ENCODE data around the gene ANKRD6.

ANKRD6 gene

DNA sequence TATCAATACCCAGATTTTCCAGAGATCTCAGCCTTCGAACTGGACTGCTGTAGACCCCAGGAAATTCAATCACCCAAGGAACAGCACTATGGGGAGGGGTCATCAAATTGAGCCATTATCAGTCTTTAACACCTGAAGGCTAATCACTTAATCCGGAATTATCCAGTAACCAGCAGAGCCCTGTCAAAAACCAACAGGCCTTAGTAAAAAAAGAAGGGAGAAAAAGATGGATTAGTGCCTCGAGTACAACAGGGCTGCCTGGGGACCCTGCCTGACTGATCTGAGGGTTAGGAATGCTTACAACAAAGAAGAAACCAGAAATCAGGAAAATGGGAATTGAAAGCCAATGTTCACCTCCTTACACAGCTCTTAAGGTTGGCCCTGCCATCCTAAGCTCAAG lies 28.4 kb upstream of the ANKRD6 start:
- Histone ChIP-seq H3K27me3 (ENCODE audit: insufficient read depth, low read length) (no peaks in the 10 kb centered on the region), H3K36me3 (ENCODE audit: insufficient read depth, low read length) (peaks cover 2% of the 10 kb centered on the region), H3K4me1 (ENCODE audit: insufficient read depth, low read length) (peaks cover 35% of the 10 kb centered on the region), H3K4me3 (ENCODE audit: low read length) (no peak overlapping the region), H2AFZ (ENCODE audit: low read depth, low read length) (no peak overlapping the region), H3K9me3 (ENCODE audit: low read length) (peaks cover 2% of the 10 kb centered on the region)

DNA sequence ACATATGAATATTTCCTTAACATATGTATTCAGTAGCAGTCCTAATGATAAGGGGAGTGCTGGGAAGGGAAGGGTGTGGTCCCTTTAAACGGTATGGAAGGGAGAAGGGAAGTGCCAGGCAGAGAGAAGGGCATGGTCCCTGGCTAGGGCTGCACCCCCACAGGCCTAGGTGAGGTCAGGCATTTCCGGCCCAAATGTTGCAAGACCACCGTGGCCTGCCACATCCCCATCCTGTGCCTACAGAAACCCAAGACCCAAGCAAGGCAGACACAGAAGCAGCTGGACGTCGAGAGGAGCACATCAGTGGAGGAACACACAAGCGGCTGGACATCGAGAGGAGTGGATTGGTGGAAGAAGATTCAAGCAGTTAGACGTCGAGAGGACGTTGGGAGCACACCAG lies 26.8 kb upstream of the ANKRD6 start:
- Histone ChIP-seq H3K9me3 (ENCODE audit: low read length) (peaks cover 2% of the 10 kb centered on the region), H3K4me3 (ENCODE audit: low read length) (no peak overlapping the region), H3K36me3 (ENCODE audit: insufficient read depth, low read length) (no peaks in the 10 kb centered on the region), H3K4me1 (ENCODE audit: insufficient read depth, low read length) (peaks cover 45% of the 10 kb centered on the region), H2AFZ (ENCODE audit: low read depth, low read length) (no peak overlapping the region), H3K27me3 (ENCODE audit: insufficient read depth, low read length) (no peaks in the 10 kb centered on the region)

DNA sequence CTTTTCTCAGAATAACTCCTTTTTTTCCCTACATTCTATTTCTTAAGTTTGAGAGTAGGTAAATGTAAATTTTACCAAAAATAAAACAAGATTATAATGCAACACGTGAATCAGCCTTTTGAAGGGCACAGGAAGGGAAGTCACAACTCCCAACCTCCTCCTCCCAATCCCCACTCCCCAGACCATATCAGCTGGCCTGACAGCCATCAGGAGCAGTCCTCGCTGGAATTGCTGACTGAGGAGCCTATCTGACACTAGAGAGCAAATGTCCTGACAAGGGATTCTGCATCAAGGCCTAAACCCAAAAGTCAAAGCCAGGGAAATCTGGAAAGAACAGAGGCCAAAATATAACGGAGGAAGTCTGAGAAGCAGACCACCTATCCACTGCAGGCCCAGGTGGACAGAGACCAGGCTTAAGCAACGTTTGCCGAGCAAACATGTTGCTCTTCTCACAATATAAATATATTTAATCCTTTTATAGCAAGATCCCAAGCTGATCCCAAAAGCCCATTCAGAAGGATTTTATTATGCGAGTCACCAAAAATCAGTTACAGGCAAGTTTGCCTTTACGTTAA lies 23.4 kb upstream of the ANKRD6 start:
- peaks cover 65% of the 10 kb centered on the region for H3K4me1 ChIP-seq (ENCODE audit: insufficient read depth, low read length)
- peak overlapping the region; percentile 97 for H3K4me3 ChIP-seq (ENCODE audit: low read length)
- no peaks in the 10 kb centered on the region for H3K27me3 ChIP-seq (ENCODE audit: insufficient read depth, low read length)
- no peaks in the 10 kb centered on the region for H3K36me3 ChIP-seq (ENCODE audit: insufficient read depth, low read length)
- H2AFZ ChIP-seq (ENCODE audit: low read depth, low read length), result no peak overlapping the region
- no peaks in the 10 kb centered on the region for H3K9me3 ChIP-seq (ENCODE audit: low read length)

- Histone ChIP-seq H3K27me3 (ENCODE audit: insufficient read depth, low read length) (no peaks in the 10 kb centered on the region), H3K4me1 (ENCODE audit: insufficient read depth, low read length) (peaks cover 68% of the 10 kb centered on the region), H3K4me3 (ENCODE audit: low read length) (peak overlapping the region; percentile 97), H3K36me3 (ENCODE audit: insufficient read depth, low read length) (no peaks in the 10 kb centered on the region), H3K9me3 (ENCODE audit: low read length) (no peaks in the 10 kb centered on the region), H2AFZ (ENCODE audit: low read depth, low read length) (no peak overlapping the region)
These were observed 22.7 kb upstream of the ANKRD6 start for GRCh38 chr6:89410231-89410761.

GRCh38 chr6:89410788-89411144 lies 22.2 kb upstream of the ANKRD6 start:
- no peaks in the 10 kb centered on the region for H3K36me3 ChIP-seq (ENCODE audit: insufficient read depth, low read length)
- no peak overlapping the region for H2AFZ ChIP-seq (ENCODE audit: low read depth, low read length)
- no peaks in the 10 kb centered on the region for H3K27me3 ChIP-seq (ENCODE audit: insufficient read depth, low read length)
- no peaks in the 10 kb centered on the region for H3K9me3 ChIP-seq (ENCODE audit: low read length)
- H3K4me3 ChIP-seq (ENCODE audit: low read length), result peak overlapping the region; percentile 97
- peaks cover 64% of the 10 kb centered on the region for H3K4me1 ChIP-seq (ENCODE audit: insufficient read depth, low read length)

GRCh38 chr6:89411145-89412070 lies 21.5 kb upstream of the ANKRD6 start:
- Histone ChIP-seq H3K36me3 (ENCODE audit: insufficient read depth, low read length) (no peaks in the 10 kb centered on the region), H3K4me1 (ENCODE audit: insufficient read depth, low read length) (peaks cover 57% of the 10 kb centered on the region), H3K4me3 (ENCODE audit: low read length) (peak overlapping the region; percentile 97), H2AFZ (ENCODE audit: low read depth, low read length) (peak overlapping the region; percentile 85), H3K27me3 (ENCODE audit: insufficient read depth, low read length) (no peaks in the 10 kb centered on the region), H3K9me3 (ENCODE audit: low read length) (no peaks in the 10 kb centered on the region)

DNA sequence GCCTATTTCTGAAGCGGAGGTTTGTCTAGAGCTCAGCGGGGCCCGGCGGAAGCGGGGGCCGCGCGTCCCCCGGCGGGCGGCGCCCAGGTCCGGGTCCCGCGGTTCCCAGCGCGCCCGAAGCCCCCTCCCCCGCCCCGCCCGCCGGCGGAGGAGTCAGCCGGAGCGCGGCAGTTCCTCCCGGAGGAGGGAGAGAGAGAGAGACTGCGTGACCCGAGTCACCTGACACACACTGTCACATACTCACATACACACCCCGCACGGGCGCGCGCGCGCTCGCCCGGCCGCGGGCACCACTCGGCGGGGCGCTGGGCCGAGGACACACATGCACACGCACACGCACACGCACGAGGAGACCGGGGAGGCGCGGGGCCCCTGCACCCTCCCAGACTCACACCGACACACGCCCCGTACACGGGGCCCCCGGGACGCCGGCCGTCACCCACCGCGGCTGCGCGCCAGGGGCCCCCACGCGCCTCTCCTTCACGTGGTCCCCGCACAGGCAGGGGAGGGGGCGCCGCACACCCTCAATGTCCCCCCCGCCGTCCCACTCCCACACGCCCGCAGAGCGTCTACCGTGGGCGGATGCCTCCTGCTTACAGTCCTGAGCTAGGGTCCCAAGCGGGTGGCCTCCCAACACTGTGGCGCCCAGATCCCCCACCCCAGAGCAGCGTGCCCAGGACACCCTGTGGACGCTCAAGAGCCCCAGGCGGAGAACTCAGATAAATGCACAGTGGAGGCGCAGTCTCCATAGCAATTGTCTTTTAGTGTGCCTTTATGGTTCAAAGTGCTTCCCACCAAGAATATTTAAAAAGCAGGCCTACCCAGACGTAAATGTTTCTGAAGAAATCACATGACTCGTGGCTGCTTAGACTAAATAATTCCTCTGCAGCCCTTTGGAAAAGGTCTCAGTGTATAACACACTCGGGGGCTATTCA lies 20.6 kb upstream of the ANKRD6 start, which contains the start of gene RRAGD:
TSS of gene RRAGD (minus strand) at position 203 of the 935 bp plus-strand sequence. CDS start 280 bp downstream, outside the sequence.
- Histone ChIP-seq H3K27me3 (ENCODE audit: insufficient read depth, low read length) (no peaks in the 10 kb centered on the region), H3K9me3 (ENCODE audit: low read length) (no peaks in the 10 kb centered on the region), H3K4me3 (ENCODE audit: low read length) (peak within 1 kb of the TSS; percentile 97), H3K4me1 (ENCODE audit: insufficient read depth, low read length) (peaks cover 51% of the 10 kb centered on the region), H3K36me3 (ENCODE audit: insufficient read depth, low read length) (no peaks in the 10 kb centered on the region), H2AFZ (ENCODE audit: low read depth, low read length) (peak within 1 kb of the TSS; percentile 85)

DNA sequence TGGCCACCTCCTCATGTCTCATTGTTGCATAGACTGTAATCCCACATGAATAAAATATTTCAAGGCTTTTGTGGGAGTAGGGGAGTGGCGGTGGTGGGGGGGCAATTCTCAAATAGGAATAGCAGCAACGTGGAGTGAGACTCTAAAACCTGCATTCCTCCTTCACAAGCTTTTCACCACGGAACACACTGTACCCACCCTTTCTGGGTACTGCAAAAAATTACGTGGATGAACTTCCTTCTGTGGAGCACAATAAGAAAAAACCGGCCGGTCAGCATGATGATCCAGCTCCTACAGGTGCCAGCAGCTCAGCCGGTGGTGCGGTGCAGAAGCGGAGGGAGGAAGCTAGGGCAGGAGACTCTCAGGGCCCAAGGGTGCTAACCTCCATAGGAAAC lies 19.9 kb upstream of the ANKRD6 start:
- Histone ChIP-seq H3K4me1 (ENCODE audit: insufficient read depth, low read length) (peaks cover 48% of the 10 kb centered on the region), H3K9me3 (ENCODE audit: low read length) (no peaks in the 10 kb centered on the region), H2AFZ (ENCODE audit: low read depth, low read length) (peak overlapping the region; percentile 85), H3K27me3 (ENCODE audit: insufficient read depth, low read length) (peaks cover 2% of the 10 kb centered on the region), H3K36me3 (ENCODE audit: insufficient read depth, low read length) (no peaks in the 10 kb centered on the region), H3K4me3 (ENCODE audit: low read length) (peak overlapping the region; percentile 97)

- Histone ChIP-seq H3K4me1 (ENCODE audit: insufficient read depth, low read length) (peaks cover 38% of the 10 kb centered on the region), H3K27me3 (ENCODE audit: insufficient read depth, low read length) (peaks cover 2% of the 10 kb centered on the region), H2AFZ (ENCODE audit: low read depth, low read length) (no peak overlapping the region), H3K36me3 (ENCODE audit: insufficient read depth, low read length) (no peaks in the 10 kb centered on the region), H3K9me3 (ENCODE audit: low read length) (no peaks in the 10 kb centered on the region), H3K4me3 (ENCODE audit: low read length) (no peak overlapping the region)
These were observed 18.7 kb upstream of the ANKRD6 start for GRCh38 chr6:89414215-89414614.

DNA sequence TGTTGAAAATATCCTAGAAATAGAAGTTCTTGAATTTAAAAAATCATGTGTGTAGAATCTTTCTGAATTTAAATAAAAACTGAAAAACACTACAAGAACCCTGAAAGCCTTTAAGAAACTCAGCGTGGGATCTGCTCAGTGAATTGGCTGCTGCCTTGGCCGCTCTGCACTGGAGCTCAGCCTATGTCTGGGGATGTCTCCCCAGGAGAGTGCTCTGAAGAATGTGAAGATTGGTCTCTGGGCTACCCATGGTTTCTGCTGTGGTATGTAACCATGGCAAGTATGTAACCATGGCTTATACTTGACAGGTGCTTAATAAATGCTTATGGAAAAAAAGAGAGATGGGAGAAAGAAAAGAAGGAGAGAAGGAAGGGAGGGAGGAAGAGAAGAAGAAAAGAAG lies 17.8 kb upstream of the ANKRD6 start:
- H2AFZ ChIP-seq (ENCODE audit: low read depth, low read length), result no peak overlapping the region
- H3K4me1 ChIP-seq (ENCODE audit: insufficient read depth, low read length), result peaks cover 28% of the 10 kb centered on the region
- peaks cover 2% of the 10 kb centered on the region for H3K27me3 ChIP-seq (ENCODE audit: insufficient read depth, low read length)
- no peaks in the 10 kb centered on the region for H3K36me3 ChIP-seq (ENCODE audit: insufficient read depth, low read length)
- H3K4me3 ChIP-seq (ENCODE audit: low read length), result no peak overlapping the region
- H3K9me3 ChIP-seq (ENCODE audit: low read length), result no peaks in the 10 kb centered on the region

DNA sequence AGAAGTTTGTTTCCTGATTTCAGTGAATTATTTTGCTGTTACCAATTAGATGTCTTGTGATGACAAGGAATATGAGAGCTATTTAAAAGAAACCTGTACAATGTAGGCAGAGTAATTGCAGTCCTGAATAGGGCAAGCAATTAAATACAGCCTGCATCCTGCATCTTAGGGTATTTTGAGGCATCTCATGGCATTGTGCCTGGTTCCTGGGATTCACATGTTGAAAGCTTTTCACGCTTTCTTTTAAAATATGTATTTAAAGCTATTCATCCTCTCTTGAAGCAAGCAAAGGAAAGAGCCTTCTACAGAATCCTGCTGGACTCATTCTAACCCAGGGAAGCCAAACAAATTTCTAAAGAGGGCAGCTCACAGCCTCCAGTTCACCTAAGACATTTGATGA lies 16.2 kb upstream of the ANKRD6 start:
- Histone ChIP-seq H3K27me3 (ENCODE audit: insufficient read depth, low read length) (peaks cover 2% of the 10 kb centered on the region), H3K4me1 (ENCODE audit: insufficient read depth, low read length) (peaks cover 25% of the 10 kb centered on the region), H3K9me3 (ENCODE audit: low read length) (no peaks in the 10 kb centered on the region), H3K4me3 (ENCODE audit: low read length) (no peak overlapping the region), H3K36me3 (ENCODE audit: insufficient read depth, low read length) (no peaks in the 10 kb centered on the region), H2AFZ (ENCODE audit: low read depth, low read length) (no peak overlapping the region)

DNA sequence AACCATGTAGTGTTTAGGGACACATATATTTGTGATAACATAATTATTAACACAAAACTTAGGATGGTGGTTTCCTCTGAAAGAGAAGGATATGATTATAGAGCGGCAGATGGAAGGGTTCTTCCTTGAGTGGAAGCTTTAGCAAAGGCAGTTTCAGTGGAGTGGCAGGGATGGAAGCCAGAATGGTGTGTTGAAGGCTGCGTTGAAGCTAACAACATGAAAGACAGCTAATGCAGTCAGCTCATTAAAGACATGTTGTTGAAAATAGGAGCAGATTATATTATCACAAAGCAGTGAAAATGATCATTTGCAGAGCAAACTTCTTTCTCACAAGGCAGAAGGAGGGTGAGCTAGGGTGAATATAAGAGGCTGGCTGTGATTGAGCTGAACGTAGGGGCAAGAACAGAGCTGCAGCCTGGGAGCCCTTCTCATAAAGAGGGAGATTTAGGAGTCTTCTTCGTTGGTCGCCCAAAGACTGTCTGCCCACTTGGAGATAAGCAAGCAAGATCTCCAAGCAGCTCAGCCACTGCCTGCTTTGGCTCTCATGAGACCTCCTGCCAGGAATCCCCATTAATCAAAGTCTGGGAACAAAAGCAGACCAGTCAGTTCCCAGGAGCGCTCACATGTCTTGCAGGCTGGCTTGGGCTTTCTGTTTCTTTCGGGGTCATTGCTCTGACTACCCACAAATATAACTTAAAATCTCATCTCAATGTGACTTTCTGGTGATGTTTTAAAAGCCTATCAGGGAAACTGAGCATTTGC lies 2.6 kb upstream of the ANKRD6 start:
- peak overlapping the region; percentile 22 for H3K4me3 ChIP-seq (ENCODE audit: low read length)
- H3K27me3 ChIP-seq (ENCODE audit: insufficient read depth, low read length), result no peaks in the 10 kb centered on the region
- no peaks in the 10 kb centered on the region for H3K9me3 ChIP-seq (ENCODE audit: low read length)
- peaks cover 27% of the 10 kb centered on the region for H3K4me1 ChIP-seq (ENCODE audit: insufficient read depth, low read length)
- no peaks in the 10 kb centered on the region for H3K36me3 ChIP-seq (ENCODE audit: insufficient read depth, low read length)
- H2AFZ ChIP-seq (ENCODE audit: low read depth, low read length), result peak overlapping the region; percentile 95
